GM13977 (cell line): ENCODE measurements around the gene TNS1.
A peak's percentile ranks its signal among the peaks of the same experiment; 100 is the strongest.
"Not testable (repeated sequence)": the region's sequence is repeated elsewhere in the genome, so short reads cannot be mapped to it uniquely, and the experiment has no call there.

Experiments used
- DNase-seq: peaks from one replicate; pipeline ENCODE4 v3.0.0; 2012; ENCODE audit warnings: low spot score
- CTCF ChIP-seq: IDR thresholded peaks from 2 replicates; pipeline ENCODE4 v1.5.1; 2012; ENCODE audit warnings: mild to moderate bottlenecking, control low read depth; ENCODE audit not compliant: insufficient read depth; ENCODE audit errors: extremely low read depth, missing control alignments
- in situ Hi-C: fragments of 300-500 bp; cut with MboI; formaldehyde crosslinking; loops from one replicate; pipeline ENCODE4 v1.12.0; 2022; ENCODE audit warnings: low sequenced_read_pairs, low pct_unique_long_range_greater_than_20kb, mixed read lengths, inconsistent platforms; ENCODE audit not compliant: unreplicated experiment

Gene TNS1

GRCh38 chr2:217787160-217787877 lies 215.5 kb downstream of the TNS1 start:
- in situ Hi-C loops: loop anchor here (5.0 to 10.0 kb wide), 2 partner anchors 100 to 197 kb away; no protein-coding TSS in a partner anchor
- TF ChIP-seq CTCF: no peak
- no peak for DNase-seq

DNA sequence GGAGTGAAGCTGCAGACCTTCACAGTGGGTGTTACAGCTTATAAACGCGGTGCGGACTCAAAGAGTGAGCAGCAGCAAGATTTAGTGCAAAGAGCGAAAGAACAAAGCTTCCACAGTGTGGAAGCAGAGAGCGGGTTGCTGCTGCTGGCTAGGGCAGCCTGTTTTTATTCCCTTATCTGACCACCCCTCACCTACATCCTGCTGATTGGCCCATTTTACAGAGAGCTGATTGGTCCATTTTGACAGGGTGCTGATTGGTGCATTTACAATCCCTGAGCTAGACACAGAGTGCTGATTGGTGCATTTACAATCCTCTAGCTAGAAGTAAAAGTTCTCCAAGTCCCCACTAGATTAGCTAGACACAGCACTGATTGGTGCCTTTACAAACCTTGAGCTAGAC lies 216.2 kb downstream of the TNS1 start:
- not testable (repeated sequence) for DNase-seq
- in situ Hi-C loops: loop anchor here (5.0 to 10.0 kb wide), 2 partner anchors 101 to 198 kb away; no protein-coding TSS in a partner anchor

DNA sequence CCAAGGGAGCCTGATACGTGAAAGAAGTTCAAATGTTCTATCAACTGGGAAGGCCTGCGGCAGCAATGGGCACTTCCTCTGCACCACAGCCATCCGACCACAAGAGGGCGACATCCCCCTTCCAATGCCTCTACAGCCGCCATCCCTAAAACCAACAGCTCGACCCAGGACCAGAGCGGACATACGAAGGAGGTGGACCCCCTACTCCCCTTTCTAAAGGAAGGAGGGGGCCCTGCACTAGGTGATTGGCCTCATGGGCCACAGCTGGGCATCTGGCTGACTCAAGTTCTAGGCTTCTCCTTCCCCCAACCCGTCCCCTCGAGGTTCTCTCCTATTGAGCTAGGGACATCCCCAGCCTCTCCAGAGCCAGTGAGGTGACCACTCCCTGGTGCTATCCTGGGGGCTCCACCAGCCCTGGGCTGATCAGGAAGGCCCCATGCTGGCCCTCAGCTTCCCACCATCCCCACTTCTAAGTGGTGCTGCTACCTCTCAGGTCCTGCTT lies 217.2 kb downstream of the TNS1 start:
- peak; percentile 88 for DNase-seq
- in situ Hi-C loops: loop anchor here (5.0 to 10.0 kb wide), 2 partner anchors 102 to 199 kb away; no protein-coding TSS in a partner anchor
- TF ChIP-seq CTCF: peak; percentile 97

DNA sequence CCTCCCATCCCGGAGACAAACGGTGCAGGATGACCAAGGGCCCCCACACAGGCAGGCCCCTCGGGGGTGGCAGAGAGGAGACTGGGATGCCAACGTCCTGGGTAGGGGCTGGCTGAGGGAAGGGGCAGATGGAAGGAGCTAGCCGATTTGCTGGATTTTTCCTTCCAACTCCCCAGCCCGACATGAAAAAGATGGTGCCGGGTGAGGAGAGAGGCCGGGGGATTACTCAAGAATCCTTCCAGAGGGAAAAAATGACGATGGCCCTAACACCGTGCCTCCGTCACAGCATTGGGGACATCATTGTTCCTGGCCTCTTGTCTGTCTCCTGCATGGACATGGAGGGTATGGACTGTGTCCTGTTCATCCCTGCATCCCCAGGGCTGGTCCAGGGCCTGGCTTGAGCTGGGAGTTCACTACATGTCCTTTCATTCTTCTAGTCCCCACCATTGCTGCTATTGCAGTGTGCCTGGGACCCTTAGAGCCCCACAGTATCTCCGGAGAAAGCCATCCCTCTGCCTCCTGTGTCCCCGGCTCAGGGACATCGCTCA lies 217.7 kb downstream of the TNS1 start:
- in situ Hi-C loops: loop anchor here (5.0 to 10.0 kb wide), 2 partner anchors 102 to 200 kb away; no protein-coding TSS in a partner anchor
- no peak for TF ChIP-seq CTCF
- DNase-seq: no peak

DNA sequence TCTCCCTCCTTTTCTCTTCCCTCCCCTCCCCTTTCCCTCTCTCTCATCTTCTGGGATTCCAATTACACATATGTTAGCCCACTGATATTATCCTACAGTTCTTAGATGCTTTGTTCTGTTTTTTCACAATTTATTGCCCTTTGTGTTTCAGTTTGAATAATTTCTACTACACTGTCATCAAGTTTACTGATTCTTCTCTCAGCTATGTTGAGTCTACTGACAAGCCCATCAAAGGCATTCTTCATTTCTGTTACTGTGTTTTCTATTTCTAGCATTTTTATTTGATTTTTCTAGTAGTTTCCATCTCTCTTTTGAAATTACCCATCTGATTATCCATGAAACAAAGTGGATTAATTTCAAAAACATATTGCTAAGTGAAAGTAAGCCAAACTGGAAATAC lies 219.6 kb downstream of the TNS1 start:
- no peak for TF ChIP-seq CTCF
- in situ Hi-C loops: loop anchor here (10.0 kb wide), 1 partner anchor 202 kb away; no protein-coding TSS in a partner anchor
- DNase-seq: no peak

DNA sequence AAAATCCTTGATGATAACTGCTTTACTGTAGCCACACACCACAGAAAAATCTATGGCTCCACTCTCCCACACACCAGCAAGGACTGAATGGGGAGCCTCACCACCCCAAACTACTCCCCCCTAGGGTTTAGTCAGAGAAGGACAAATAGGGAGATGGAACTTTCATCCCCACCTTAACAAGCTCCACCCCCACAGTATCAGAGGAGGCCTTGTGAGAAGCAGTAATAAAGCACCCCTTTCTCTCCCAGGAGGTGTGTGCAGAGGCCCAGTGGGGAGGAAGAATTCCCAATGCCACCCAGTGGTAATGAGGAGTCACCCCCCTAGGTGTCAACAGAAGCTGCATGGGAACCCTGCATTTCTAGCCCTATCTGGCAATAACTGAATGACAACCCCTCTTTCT lies 224.9 kb downstream of the TNS1 start:
- TF ChIP-seq CTCF: no peak
- in situ Hi-C loops: no loop called here
- DNase-seq: no peak

DNA sequence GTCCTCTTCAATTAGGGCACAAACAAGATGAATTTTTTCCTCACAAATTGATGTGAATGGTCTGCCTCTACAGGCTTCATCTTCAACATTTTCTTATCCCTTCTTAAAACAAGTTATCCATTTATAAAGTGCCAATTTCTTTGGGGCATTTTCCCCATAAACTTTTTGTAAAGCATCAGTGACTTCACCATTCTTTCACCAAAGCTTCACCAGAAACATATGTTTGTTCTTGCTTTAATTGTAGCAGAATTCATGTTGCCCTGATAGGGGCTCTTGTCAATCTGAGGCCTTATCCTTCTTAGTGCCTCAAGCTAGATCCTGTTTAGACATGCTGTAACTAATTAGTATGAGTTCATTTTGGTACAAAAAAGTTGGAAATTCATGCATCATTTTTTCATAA lies 226.2 kb downstream of the TNS1 start:
- in situ Hi-C loops: no loop called here
- TF ChIP-seq CTCF: no peak
- no peak for DNase-seq
